ENCODE results near the gene KLF4.

GRCh38 chr9:107455425-107456135, 34.0 kb downstream of the KLF4 start:
- TF ChIP-seq CTCF (IDR thresholded peaks at IDR 0.05) (no peak), POLR2A (IDR thresholded peaks at IDR 0.05; ENCODE audit: low read depth) (no peak), EP300 (IDR thresholded peaks at IDR 0.05) (no peak), POLR2AphosphoS5 (IDR thresholded peaks at IDR 0.05) (no peak)
